HG03196 (cell line): Measurements from ENCODE around the gene FOXI1.
"Not testable (repeated sequence)": the region's sequence is repeated elsewhere in the genome, so short reads cannot be mapped to it uniquely, and the experiment has no call there.

Experiments used
- ATAC-seq: cut with Tn5 transposase; IDR thresholded peaks from one replicate; pipeline ENCODE4 v1.9.1; 2021; ENCODE audit not compliant: unreplicated experiment

The FOXI1 gene

DNA sequence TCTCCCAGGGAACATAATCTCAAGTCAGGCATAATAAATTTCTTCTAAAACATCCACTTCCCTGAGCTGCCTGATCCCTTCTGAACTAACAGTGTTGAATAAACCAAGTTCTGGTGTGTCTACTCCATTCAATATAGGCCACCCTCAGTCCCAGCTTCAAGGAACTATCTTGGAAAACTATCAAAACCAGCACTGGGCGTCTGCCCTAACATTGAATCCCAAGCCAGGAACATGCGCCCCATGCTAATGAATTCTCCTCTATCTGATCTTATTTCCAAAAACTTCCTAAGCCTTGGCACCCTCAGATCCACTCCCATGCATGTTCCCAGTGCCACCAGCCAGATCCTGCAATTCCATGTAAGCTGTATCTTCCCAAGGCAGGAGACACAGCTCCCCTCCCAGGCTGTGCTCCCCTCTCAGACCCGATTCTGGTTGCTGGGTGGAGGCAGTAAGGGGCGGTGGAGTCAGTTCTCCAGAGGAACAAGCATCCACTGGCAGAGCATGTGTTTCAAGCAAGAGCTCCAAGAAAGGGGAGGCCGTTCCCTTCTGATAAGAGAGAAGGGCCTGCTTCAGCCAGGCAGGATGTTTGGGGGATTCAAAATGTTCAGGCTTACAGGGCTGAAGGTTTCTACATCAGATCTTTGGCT is 13.1 kb upstream of the FOXI1 start:
- no peak for ATAC-seq

DNA sequence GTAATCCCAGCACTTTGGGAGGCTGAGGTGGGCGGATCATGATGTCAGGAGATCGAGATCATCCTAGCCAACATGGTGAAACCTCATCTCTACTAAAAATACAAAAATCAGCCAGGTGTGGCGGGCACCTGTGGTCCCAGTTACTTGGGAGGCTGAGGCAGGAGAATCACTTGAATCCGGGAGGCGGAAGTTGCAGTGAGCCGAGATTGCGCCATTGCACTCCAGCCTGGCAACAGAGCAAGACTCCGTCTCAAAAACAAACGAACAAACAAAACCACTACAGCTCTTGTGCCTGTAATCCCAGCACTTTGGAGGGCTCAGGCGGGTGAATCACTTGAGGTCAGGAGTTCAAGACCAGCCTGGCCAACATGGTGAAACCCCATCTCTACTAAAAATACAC is 11.4 kb upstream of the FOXI1 start:
- not testable (repeated sequence) for ATAC-seq

DNA sequence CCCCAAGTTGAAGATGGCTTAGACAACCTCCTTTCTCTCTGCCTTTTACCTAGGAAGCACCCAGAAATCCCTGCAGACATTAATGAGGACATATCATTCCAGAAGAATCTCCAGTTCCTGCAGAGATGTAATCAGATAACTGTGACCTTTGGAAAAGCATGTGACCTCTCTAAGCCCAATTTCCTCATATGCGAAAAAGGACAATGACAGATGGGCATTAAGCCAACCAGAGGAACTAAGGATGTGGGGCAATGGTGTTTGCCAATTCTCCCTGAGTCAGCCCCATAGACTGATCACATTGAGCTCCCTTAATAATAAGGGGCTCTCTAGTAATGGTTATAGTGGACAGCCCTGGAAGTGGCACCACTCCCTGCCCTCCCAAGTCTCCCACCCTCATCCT is 10.1 kb upstream of the FOXI1 start:
- ATAC-seq: no peak

DNA sequence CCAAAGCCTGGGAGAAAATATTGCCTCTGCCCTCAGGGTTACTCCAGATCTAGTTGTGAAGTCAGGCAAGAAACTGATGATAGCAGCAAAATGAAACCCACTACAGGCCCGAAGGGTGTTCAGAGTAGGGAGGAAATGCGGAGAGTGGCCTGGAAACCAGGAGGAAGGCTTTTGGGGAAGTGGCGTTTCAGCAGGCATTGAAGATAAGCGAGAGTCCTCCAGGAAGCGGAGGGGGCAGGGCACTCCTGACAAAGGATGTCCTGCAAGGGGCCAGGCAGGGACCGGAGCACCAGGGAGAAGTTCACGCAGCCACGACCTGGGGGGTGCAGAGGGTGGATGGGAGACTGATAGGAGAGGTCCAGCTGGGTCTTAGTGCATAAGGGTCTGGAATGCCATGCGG is 7.8 kb upstream of the FOXI1 start:
- no peak for ATAC-seq

DNA sequence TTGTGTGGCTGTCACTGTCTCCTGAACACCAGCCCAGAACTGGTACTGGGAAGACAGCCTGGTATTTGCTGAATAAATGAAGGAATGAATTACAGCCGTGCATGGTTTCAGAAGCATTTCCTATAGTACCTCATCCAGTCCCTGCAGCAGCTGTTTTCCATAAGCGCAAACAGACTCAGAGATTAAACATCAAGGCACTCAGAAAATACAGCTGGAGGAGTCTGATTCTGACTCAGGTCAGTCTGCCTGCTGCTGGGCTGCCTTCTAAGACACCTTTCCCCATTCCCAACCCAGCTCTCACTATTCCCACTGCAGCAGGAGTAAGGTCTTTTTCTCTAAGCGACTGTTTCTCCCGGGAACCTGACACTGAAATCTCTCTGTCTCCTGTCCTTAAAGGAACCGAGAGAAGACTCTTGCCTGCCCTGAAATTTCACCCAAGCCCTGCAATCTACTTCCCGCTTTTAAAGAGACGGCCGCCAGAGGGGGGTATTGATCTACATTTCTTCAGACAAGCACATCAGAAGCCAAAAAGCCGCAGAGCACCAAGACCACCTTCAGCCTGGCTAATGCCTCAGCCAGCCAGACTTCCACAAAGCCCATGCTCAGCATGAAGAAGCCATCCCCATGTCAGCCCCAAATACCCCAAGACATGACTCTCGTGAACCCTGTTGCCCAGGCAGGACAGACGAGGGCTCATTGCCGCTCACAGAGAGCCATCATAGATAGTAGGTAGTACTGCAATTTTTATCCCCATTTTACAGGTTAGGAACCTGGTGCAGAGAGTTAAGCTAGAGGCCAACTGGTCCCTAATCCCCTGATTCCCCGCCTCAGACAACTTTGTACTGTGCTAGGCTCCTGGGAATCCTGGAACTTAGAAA is 5.4 kb upstream of the FOXI1 start:
- ATAC-seq: no peak

DNA sequence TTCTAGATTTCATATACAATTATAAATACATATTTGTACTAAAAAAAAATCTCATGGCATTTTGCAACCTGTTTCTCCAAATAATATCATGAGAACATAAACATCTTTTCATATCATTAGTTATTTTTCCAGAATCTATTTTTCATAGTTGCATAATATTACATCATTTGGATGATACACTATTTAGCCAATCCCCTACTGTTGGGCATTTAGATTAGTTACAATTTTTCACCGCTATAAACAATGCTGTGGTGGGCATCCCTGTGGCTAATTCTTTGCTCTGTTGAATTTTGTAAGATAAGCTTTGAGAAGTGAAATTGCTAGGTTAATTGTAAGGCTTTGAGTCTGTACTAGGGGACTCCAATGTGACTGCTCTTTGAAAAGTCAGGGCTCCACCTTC is 2.2 kb upstream of the FOXI1 start:
- no peak for ATAC-seq

DNA sequence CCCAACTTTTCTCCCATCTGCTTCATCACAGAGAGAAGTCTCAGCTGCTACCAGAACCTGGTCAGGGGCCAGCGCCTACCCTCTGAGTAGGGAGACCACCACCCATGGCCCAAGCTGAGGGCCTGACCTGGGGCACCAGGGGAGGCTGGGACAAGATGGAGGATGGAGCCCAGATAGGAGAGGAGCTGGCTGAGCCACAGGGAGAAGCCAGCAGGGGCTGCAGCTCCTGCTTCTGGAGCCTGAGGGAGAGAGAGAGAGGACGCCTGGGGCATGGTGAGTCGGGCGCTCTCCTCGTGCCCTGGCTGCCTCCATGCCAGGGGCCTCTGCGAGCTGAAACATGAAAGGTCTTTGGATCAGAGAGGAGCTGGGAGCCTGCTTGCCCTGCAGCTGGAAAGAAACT is 1.4 kb upstream of the FOXI1 start:
- no peak for ATAC-seq

DNA sequence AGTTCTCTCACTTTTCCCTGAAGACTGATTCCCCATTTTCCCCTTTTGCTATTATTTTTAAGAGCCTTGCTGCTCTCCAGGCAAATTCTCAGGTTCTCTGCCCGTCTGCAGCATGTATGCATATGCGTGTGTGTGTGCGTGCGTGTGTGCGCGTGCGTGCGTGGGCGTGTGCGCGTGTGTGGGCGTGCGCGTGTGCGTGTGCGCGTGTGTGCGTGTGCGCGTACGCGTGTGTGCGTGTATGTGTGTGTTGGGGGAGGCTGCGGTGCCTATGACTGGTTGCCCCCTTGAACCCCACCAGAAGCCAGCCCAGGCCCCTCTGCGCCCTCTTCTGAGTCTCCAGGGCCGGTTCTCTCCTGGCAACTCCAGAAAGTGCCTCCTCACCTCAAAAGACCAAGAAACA is 987 bp upstream of the FOXI1 start:
- ATAC-seq: no peak

DNA sequence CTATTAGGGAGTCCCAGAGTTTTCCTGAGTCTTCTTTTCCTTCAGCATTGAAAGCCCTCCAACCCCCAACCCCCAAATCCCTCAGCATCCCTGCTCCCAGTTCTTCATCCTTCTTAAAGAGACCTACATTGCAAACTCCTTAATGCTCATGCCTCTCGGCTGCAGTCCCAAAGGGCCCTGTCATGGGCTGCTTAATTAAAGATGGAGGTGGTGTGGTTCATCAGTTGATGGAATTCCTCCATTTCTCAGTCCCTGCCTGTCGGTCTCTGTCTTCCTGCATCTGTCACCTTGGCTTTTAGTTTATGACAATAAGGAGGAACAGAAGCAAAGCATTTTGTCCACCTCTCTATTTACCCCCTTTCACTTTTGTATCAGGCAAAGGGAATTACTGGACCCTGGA is 2.0 kb downstream of the FOXI1 start:
- no peak for ATAC-seq

DNA sequence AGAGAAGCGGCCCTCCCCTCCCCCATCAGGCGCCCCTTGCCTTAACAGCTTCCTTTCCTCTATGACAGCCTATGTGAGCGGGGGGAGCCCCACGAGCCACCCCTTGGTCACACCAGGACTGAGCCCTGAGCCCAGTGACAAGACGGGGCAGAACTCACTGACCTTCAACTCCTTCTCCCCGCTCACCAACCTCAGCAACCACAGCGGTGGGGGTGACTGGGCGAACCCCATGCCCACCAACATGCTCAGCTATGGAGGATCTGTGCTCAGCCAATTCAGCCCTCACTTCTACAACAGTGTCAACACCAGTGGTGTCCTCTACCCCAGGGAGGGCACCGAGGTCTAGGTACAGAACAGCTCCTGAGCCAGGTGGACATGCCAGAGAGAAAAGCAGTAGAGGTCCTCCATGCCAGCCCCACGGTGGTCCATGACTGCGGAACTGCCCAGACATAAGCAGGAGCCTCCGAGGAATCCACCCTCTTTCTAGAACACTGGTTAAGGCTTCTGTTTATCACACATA is 2.6 kb downstream of the FOXI1 start:
- no peak for ATAC-seq

DNA sequence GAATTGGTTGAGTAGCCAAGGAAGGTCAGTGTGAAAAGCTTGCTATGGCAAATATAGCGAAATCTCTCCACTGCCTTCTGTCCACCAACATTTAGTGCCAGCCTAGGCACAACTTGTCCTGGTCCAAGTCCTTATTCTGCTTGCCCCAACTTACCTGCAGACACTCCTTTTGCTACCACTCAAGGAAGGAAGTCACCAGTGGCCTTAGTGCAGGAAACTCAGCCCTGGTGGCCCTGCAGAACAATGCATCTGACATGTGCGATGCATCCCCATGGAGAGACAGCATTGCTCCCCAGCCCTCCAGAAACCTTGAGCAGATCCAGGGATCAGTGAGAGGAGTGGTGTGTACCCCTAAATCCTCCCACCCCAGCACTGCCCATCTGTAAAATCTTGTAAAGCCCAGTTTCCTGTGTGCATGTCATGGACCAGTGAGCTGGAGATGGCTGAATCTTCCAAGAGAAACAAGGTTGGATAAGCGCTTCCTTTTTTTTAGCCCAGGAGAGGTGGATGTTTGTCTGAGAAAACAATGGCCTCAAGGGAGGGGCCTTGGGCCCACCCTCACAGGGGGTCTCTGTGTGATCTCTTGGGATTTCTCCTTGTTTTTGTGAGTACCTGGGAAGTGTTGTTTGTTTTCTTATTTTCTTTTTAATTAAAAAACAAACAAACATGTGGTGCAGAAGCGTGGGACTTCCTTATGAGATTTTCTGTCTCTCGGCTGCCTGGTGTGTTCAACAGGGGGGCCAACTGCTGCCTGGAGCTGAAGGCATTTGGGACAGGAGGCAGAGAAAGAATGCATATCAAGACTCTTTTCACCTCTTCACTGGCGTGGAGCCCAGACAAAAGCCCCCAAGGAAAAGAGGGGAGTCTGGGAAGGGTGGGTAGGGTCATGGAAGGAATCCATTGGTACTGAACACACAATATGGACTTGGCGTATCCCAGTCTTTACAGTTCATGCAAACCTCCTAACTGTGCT is 3.6 kb downstream of the FOXI1 start:
- ATAC-seq: no peak

DNA sequence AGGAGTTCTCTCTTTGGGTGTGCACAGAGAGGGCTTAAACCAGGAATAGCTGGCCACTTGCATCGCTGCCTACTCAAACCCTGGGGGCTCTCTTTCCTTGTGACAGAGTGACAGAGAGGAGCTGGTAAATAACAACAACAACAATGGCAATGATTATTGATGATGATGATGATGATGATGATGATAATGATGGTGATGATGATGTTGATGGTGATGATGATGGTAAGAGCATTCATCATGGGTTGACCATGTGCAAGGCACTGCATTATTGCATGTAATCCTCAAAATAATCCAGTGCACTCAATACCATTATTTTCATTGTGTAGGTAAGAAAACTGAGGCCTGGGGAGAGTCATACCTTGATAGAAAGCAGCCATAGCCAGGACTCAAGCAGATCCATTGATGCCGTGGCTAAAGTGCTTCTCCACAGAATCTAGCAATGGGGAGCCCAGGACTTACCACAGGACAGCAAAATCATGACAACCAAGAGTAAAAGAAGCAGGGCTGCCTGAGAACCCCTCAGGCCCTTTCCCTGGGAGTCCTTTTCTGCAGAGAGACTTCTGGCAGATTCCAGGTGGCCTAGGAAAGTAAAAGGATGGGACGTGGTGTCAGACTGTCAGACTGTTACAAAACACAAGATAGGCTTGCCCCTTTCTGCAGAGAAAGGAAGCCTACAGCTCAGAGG is 4.8 kb downstream of the FOXI1 start:
- ATAC-seq: no peak

DNA sequence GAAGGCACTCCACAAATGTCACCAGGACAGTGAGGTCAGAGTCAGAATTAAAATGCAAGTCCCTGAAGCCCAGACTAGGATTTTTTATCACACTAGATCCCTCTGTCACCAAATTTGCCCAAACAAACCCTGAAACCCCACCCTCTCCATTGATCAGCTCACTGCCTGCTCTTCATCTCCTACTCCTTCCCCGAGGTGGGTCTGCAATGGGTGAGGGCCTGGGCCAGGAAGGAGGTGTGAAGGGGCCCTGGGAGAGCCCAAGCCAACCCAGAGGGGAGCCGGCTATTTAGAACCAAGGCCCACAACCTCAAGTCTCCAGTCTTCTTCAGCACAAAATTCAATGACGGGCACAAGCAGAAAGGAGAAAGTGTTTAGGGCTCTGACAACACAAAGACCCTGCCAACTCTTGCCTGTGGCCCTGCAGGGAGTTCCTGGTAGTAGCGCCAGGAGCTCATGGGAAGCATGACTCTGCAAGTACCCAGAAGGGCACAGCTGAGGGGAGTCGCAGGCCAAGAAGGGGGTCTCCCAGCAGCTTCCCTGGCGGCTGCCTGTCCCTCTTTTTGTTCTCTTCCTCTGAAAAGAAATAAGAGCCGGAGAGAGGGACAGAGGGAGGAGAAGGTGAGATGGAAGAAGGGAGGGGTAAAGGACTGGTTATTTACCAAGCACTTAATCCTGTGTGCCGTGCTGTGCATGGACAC is 5.5 kb downstream of the FOXI1 start:
- no peak for ATAC-seq

DNA sequence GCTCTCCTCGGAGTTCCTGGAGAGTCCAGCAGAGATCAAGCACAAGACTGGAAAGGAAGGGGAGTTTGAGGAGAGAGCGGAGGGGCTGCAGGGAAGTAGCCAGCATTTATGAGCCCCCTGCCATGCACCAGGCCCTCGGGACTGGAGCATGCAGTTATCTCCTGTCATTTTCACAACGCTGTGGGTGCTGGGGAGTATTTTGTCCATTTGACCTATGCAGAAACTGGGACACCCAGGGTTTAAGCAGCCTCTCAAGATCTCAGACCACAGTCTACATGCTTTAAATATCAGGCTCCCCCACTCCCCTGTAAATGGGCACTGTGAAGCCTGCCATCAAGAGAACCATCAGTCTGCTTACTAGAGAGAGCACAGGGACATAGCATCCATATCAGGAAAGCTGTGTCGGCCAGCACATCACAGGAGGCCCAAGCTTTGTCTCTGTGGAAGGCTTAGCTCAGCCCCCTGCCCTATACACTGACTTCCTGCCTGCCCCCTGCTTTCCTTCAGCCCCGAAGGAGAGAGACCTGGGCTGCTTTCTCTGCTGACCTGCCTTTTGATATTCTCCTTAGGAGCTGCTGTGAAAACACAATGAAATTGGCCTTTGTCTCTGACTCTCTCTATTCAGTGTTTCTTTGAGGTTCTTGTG is 7.3 kb downstream of the FOXI1 start:
- no peak for ATAC-seq

DNA sequence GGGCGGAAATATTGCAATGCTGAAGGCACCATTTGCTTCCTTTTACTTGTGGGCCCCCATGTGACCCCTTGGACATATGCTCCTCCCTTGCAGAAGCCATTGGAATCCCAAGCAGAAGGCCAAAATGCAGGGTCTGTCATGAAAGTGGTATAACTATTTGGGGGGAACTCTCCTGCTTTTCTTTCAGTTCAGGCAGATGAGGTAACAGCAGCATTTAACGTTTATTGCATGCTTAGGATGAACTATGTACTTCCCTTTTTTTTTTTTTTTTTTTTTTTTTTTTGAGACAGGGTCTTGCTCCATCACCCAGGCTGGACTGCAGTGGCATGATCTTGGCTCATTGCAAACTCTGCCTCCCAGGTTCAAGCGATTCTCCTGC is 7.8 kb downstream of the FOXI1 start:
- ATAC-seq: no peak

DNA sequence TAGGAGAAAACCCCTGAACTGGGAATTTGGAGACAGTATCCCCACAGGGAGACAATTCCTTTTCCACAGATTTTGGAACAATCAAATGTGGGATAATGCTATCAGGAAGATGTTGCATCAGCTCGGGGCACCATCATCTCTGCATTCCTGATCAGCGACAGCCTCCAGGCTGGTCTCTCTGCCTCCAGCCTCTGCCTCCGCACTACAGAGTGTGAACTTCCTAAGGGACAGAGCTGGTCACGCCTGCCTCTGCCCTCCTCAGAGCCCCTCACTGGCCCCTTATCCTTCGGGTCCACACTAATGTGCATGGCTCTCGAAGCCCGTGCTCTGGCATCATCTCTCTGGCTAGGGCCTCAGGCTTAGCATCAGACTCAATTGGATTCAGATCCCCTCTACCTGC is 8.6 kb downstream of the FOXI1 start:
- no peak for ATAC-seq

DNA sequence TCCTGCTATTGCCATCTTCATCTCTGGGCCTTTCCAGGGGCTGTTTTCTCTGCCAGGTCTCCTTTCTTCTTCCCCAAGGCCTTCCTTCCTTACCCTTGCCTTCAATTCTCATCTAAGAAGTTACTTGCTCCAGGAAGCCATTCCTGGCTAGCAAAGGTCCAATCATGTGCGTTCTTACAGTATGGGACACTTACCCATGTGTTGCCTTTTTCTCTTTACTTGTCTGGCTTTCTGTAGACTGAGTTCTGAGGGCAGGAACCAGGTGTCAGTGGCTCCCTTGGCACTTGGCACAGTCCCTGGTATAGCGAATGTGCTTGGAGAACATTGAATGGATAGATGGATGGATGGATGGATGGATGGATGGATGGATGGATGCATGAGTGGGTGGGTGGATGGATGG is 10.2 kb downstream of the FOXI1 start:
- ATAC-seq: no peak

DNA sequence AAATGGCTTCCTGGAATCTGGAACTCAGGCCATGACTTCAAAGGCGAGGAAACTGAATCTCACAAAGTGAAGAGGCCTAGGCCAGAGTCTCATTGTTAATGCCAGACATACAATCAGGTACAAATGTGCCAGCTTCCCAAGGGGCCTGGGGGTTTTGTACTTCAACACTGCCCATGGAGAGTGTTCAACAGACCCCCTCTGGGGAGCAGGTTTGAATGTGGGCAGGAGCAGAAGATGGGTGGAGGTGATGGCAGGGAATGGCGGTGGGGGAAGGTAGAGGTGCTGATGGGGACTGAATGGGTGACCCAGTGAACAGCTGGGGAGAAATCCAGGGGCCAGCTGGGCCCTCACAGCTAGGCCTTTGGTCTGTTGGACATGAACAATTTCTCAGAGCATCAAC is 12.0 kb downstream of the FOXI1 start:
- no peak for ATAC-seq

DNA sequence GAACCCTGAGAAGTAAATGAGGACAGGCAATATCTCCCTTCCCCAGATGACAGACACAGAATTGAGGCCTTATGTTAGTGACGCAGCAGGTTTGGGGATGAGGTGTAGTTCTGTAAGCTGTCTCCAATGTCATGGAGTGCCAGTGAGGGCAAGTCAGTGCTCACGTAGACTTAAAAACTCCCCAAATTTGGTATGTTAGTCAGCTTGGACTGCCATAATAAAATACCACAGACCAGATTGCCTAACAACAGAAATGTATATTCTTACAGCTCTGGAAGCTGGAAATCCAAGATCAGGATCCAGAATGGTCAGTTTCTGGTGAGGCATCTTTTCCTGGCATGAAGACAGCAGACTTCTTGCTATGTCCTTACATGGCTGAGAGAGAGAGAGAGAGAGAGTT is 14.9 kb downstream of the FOXI1 start:
- ATAC-seq: no peak

DNA sequence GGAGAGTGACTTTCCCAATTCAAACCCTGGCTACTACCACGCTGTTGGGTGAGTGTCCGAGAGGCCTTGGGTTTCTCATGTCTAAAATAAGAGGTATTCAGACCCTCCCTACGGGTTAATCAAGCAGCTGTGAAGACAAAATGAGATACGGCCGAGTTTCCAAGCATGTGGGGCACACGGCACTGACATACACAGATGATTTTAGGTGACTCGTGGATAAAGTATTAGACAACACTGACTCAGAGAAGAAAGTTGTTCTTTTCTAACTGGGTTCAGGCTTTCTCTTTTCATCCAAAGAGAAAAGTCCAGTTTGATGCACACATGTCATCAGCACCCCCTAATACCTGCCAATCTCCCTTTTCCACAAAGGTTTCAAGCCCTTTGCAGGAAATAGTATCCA is 15.6 kb downstream of the FOXI1 start:
- ATAC-seq: no peak
